ENCODE results near the gene SPAG9.

Gene SPAG9

GRCh38 chr17:50957600-50958575 lies 162.8 kb downstream of the SPAG9 start:
- TF ChIP-seq, protein P1, sequence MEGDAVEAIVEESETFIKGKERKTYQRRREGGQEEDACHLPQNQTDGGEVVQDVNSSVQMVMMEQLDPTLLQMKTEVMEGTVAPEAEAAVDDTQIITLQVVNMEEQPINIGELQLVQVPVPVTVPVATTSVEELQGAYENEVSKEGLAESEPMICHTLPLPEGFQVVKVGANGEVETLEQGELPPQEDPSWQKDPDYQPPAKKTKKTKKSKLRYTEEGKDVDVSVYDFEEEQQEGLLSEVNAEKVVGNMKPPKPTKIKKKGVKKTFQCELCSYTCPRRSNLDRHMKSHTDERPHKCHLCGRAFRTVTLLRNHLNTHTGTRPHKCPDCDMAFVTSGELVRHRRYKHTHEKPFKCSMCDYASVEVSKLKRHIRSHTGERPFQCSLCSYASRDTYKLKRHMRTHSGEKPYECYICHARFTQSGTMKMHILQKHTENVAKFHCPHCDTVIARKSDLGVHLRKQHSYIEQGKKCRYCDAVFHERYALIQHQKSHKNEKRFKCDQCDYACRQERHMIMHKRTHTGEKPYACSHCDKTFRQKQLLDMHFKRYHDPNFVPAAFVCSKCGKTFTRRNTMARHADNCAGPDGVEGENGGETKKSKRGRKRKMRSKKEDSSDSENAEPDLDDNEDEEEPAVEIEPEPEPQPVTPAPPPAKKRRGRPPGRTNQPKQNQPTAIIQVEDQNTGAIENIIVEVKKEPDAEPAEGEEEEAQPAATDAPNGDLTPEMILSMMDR (IDR thresholded peaks at IDR 0.05; ENCODE audit: control insufficient read depth, insufficient read depth, low read depth, low read length, missing control alignments), result no peak
- no peak overlapping the region for H3K4me3 ChIP-seq (ENCODE audit: control insufficient read depth, low read depth, low read length)
- no peak for DNase-seq (ENCODE audit: low read depth)

DNA sequence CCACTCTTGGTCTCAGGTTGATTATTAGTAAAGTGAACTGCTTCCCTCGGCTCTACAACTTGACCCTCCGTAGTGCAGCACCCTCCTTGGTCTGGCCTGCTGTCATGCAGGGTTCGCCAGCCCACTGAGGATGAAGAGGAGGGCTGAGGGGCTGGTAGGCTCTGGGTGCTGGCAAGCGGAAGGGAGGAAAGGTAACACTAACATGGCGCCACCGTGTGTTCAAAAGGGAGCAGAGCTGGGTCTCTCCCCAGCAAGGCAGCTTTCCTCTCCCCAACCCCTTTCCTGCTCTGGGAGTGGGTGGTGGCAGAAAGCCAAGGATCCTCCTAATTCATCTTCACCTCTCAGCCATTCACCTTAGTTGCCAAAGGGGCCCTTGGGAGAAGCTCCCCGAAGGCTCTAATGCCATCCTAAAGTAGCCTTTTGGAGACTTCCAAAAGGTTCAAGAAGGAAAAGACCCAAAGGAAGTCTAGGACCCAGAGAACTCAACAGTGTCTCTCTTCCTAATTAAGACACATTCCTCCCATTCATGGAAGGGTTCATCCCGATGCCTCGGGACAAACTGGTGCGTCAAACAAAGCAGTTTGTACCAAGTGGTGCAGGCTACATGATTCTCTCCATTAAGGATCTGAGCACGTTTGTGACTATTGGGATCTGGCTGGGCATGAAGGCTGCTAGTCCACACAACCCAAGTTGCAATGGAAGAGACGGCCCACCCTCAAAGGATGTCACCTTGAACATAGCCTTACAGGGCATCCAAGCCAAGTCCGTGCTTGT lies 163.7 kb downstream of the SPAG9 start:
- TF ChIP-seq, protein P1 (IDR thresholded peaks at IDR 0.05; ENCODE audit: control insufficient read depth, insufficient read depth, low read depth, low read length, missing control alignments), result peak; percentile 77
- DNase-seq (ENCODE audit: low read depth), result no peak
- H3K4me3 ChIP-seq (ENCODE audit: control insufficient read depth, low read depth, low read length), result no peak overlapping the region

GRCh38 chr17:50956409-50956749 lies 164.3 kb downstream of the SPAG9 start:
- H3K4me3 ChIP-seq (ENCODE audit: control insufficient read depth, low read depth, low read length), result no peak overlapping the region
- TF ChIP-seq, protein P1 (IDR thresholded peaks at IDR 0.05; ENCODE audit: control insufficient read depth, insufficient read depth, low read depth, low read length, missing control alignments), result no peak
- DNase-seq (ENCODE audit: low read depth), result no peak

- H3K4me3 ChIP-seq (ENCODE audit: control insufficient read depth, low read depth, low read length), result no peak overlapping the region
- TF ChIP-seq, protein P1 (IDR thresholded peaks at IDR 0.05; ENCODE audit: control insufficient read depth, insufficient read depth, low read depth, low read length, missing control alignments), result no peak
- DNase-seq (ENCODE audit: low read depth), result no peak
These were observed 165.0 kb downstream of the SPAG9 start for GRCh38 chr17:50955667-50956120.

GRCh38 chr17:50955160-50955559 lies 165.5 kb downstream of the SPAG9 start:
- DNase-seq (ENCODE audit: low read depth), result no peak
- TF ChIP-seq, protein P1 (IDR thresholded peaks at IDR 0.05; ENCODE audit: control insufficient read depth, insufficient read depth, low read depth, low read length, missing control alignments), result no peak
- no peak overlapping the region for H3K4me3 ChIP-seq (ENCODE audit: control insufficient read depth, low read depth, low read length)

GRCh38 chr17:50954641-50955121 lies 166.0 kb downstream of the SPAG9 start:
- no peak for DNase-seq (ENCODE audit: low read depth)
- TF ChIP-seq, protein P1 (IDR thresholded peaks at IDR 0.05; ENCODE audit: control insufficient read depth, insufficient read depth, low read depth, low read length, missing control alignments), result no peak
- H3K4me3 ChIP-seq (ENCODE audit: control insufficient read depth, low read depth, low read length), result no peak overlapping the region
